ENCODE measurements around the gene HBZ. TPM values are rescaled to one million over a fixed set of nuclear protein-coding genes. Genes with fewer than 3 reads are reported as not detected.
"Not testable (repeated sequence)": the region's sequence is repeated elsewhere in the genome, so short reads cannot be mapped to it uniquely, and the experiment has no call there.

HBZ gene
- 1 to 10 TPM; 1.4 to 2.5 (median 2.0) TPM for polyA plus RNA-seq (ENCODE audit: insufficient read length in 4 of 4)

- no peak for DNase-seq (ENCODE audit: low read depth in 4 of 4, low spot score in 2 of 4)
Measured at GRCh38 chr16:152141-153128, at the start of gene HBZ. Gene HBZ (plus strand): TSS chr16:152644. CDS start chr16:152910, 266 bp downstream.

GRCh38 chr16:104355-104754 is 48.1 kb upstream of the HBZ start:
- DNase-seq (ENCODE audit: low read depth in 4 of 4, low spot score in 2 of 4) = no peak

GRCh38 chr16:104928-105327 is 47.5 kb upstream of the HBZ start:
- no peak for DNase-seq (ENCODE audit: low read depth in 4 of 4, low spot score in 2 of 4)

GRCh38 chr16:105521-105920 is 46.9 kb upstream of the HBZ start:
- no peak for DNase-seq (ENCODE audit: low read depth in 4 of 4, low spot score in 2 of 4)

- DNase-seq (ENCODE audit: low read depth in 4 of 4, low spot score in 2 of 4) = peak in 1 of 4 donors; percentile 70
Measured at GRCh38 chr16:106623-107324, 45.7 kb upstream of the HBZ start.

- DNase-seq (ENCODE audit: low read depth in 4 of 4, low spot score in 2 of 4) = no peak
Measured at GRCh38 chr16:112153-112840, 40.1 kb upstream of the HBZ start.

- DNase-seq (ENCODE audit: low read depth in 4 of 4, low spot score in 2 of 4) = no peak
Measured at GRCh38 chr16:114327-114726, 38.1 kb upstream of the HBZ start.

- DNase-seq (ENCODE audit: low read depth in 4 of 4, low spot score in 2 of 4) = no peak
Measured at GRCh38 chr16:116015-116414, 36.4 kb upstream of the HBZ start.

GRCh38 chr16:117379-118365 is 34.8 kb upstream of the HBZ start:
- peak in 1 of 4 donors; percentile 54 for DNase-seq (ENCODE audit: low read depth in 4 of 4, low spot score in 2 of 4)

- no peak for DNase-seq (ENCODE audit: low read depth in 4 of 4, low spot score in 2 of 4)
Measured at GRCh38 chr16:118857-119256, 33.6 kb upstream of the HBZ start.

- no peak for DNase-seq (ENCODE audit: low read depth in 4 of 4, low spot score in 2 of 4)
Measured at GRCh38 chr16:119295-119694, 33.1 kb upstream of the HBZ start.

- DNase-seq (ENCODE audit: low read depth in 4 of 4, low spot score in 2 of 4) = no peak
Measured at GRCh38 chr16:119835-120491, 32.5 kb upstream of the HBZ start.

- DNase-seq (ENCODE audit: low read depth in 4 of 4, low spot score in 2 of 4) = no peak
Measured at GRCh38 chr16:120756-121155, 31.7 kb upstream of the HBZ start.

GRCh38 chr16:122361-122760 is 30.1 kb upstream of the HBZ start:
- no peak for DNase-seq (ENCODE audit: low read depth in 4 of 4, low spot score in 2 of 4)

- DNase-seq (ENCODE audit: low read depth in 4 of 4, low spot score in 2 of 4) = not testable (repeated sequence)
Measured at GRCh38 chr16:123558-124350, 28.7 kb upstream of the HBZ start.

- no peak for DNase-seq (ENCODE audit: low read depth in 4 of 4, low spot score in 2 of 4)
Measured at GRCh38 chr16:125011-125410, 27.4 kb upstream of the HBZ start.

- DNase-seq (ENCODE audit: low read depth in 4 of 4, low spot score in 2 of 4) = no peak
Measured at GRCh38 chr16:129075-129474, 23.4 kb upstream of the HBZ start.

GRCh38 chr16:130533-131173 is 21.8 kb upstream of the HBZ start:
- DNase-seq (ENCODE audit: low read depth in 4 of 4, low spot score in 2 of 4) = no peak

All from left renal cortex interstitium (tissue), 4 donors.